ENCODE data around the gene PREX1.

DNA sequence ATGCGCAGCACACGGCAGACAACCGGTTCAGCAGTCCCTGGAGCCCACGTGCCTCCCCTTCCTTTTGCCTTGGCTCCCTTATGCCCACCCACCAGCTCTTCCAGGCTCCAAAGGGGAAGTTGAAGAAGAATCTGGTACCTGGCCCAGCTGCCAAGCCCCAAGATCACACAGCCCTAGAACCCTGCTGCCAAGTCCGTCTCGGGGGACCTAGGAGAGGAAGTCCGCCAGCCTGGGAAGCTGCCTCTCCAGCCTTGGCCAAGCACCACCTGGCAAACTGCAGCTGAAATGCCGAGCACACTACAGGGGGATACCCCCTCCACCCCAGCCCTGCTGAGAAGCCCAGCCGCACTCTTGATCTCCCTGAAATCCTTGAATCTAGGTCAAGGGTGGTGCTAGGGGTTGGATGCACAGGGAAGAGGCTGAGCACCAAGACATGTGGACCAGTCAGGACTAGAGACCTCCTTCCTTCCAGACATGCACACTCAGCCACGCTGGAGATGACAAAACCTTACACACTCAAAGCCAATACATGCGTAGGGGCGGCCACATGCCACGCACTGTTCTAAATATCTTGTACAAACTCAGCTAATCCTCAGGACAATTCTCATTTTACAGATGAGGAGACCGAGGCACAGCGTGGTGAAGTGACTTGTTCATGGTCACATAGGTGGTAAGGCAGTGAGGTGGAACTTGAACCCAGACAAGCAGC is 124.1 kb downstream of the PREX1 start:
- no peak for TF ChIP-seq POLR2A (IDR thresholded peaks at IDR 0.05; ENCODE audit: low read depth, low read length)
- no peak for TF ChIP-seq POLR2AphosphoS5 (IDR thresholded peaks at IDR 0.05; ENCODE audit: insufficient read depth, low read depth, low read length)
- TF ChIP-seq MYC (IDR thresholded peaks at IDR 0.05; ENCODE audit: low read depth, low read length): no peak
- TF ChIP-seq, protein P1, sequence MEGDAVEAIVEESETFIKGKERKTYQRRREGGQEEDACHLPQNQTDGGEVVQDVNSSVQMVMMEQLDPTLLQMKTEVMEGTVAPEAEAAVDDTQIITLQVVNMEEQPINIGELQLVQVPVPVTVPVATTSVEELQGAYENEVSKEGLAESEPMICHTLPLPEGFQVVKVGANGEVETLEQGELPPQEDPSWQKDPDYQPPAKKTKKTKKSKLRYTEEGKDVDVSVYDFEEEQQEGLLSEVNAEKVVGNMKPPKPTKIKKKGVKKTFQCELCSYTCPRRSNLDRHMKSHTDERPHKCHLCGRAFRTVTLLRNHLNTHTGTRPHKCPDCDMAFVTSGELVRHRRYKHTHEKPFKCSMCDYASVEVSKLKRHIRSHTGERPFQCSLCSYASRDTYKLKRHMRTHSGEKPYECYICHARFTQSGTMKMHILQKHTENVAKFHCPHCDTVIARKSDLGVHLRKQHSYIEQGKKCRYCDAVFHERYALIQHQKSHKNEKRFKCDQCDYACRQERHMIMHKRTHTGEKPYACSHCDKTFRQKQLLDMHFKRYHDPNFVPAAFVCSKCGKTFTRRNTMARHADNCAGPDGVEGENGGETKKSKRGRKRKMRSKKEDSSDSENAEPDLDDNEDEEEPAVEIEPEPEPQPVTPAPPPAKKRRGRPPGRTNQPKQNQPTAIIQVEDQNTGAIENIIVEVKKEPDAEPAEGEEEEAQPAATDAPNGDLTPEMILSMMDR (IDR thresholded peaks at IDR 0.05; ENCODE audit: extremely low read depth in 1 of 2, insufficient read depth in 1 of 2, low read depth in 1 of 2, low read length in 2 of 2): no peak
- TF ChIP-seq JUN (IDR thresholded peaks at IDR 0.05; ENCODE audit: borderline replicate concordance, insufficient read depth, insufficient read length, low read depth): no peak
